Small intestine (tissue), 7 donors: ENCODE results near the gene FUS. TPM values are rescaled to one million over a fixed set of nuclear protein-coding genes. Genes with fewer than 3 reads are reported as not detected.
A peak's percentile ranks its signal among the peaks of the same experiment; 100 is the strongest.

Experiments
- DNase-seq, 2 donors: peaks; one replicate each; pipeline versions ENCODE4 v3.0.0 to v3.0.0-alpha.2; 2013
- FAIRE-seq: peaks from 2 replicates; lab custom pipeline; 2012; peaks lifted over from hg19 to GRCh38; lab: Jason Lieb, UNC
- H3K27ac ChIP-seq, 3 donors: one replicate each; pipeline ENCODE4 v1.5.1; 2013; ENCODE audit warnings: low read length in 2 of 3, mild to moderate bottlenecking in 2 of 3, control low read depth in 1 of 3, inconsistent platforms in 1 of 3, low read depth in 1 of 3, moderate library complexity in 1 of 3
- H3K27me3 ChIP-seq, 3 donors: one replicate each; pipeline ENCODE4 v1.6.1; 2013; ENCODE audit warnings: low read length in 3 of 3, inconsistent platforms in 1 of 3; ENCODE audit not compliant: control insufficient read depth in 3 of 3, insufficient read depth in 3 of 3
- H3K36me3 ChIP-seq, 3 donors: one replicate each; pipeline ENCODE4 v1.6.1; 2013; ENCODE audit warnings: low read length in 3 of 3, inconsistent platforms in 1 of 3, low read depth in 1 of 3, mild to moderate bottlenecking in 1 of 3, moderate library complexity in 1 of 3; ENCODE audit not compliant: control insufficient read depth in 3 of 3, insufficient read depth in 2 of 3
- H3K4me1 ChIP-seq, 3 donors: one replicate each; pipeline ENCODE4 v1.6.1; 2013; ENCODE audit warnings: low read length in 2 of 3, inconsistent platforms in 1 of 3, low read depth in 1 of 3, mild to moderate bottlenecking in 1 of 3, moderate library complexity in 1 of 3; ENCODE audit not compliant: control insufficient read depth in 3 of 3, insufficient read depth in 2 of 3
- H3K4me3 ChIP-seq, 3 donors: one replicate each; pipeline ENCODE4 v1.5.1; 2013; ENCODE audit warnings: low read length in 3 of 3, control low read depth in 1 of 3, inconsistent platforms in 1 of 3, low read depth in 1 of 3, mild to moderate bottlenecking in 1 of 3, moderate library complexity in 1 of 3
- H3K9me3 ChIP-seq, 2 donors: one replicate each; pipeline ENCODE4 v1.6.1; 2013; ENCODE audit warnings: low read depth in 1 of 2, low read length in 1 of 2; ENCODE audit not compliant: control insufficient read depth in 2 of 2, insufficient read depth in 1 of 2
- WGBS, 3 donors: extraction: QIAGEN DNeasy Blood & Tissue Kit; methylation state at CpG; one replicate each; pipeline ENCODE4 v1.1.7; 2013; 5-methylcytosine and 5-hydroxymethylcytosine counted together
- polyA plus RNA-seq, 4 donors: library from polyadenylated mRNA; stranded (reverse) in 3 of 4; unstranded in 1 of 4; fragments of 200-250 nt in 3 of 4; fragments of 120-200 nt in 1 of 4; gene quantifications; one replicate each; pipeline versions ENCODE4 v1.2.1 to v1.2.3, GENCODE V29; 2013
- donor health status: healthy with polysubstance abuse.
- donor health status: control.
- donor health status: control.
- donor health status: Bipolar disorder and iron deficiency.
- donor health status: healthy.

Gene FUS
- polyA plus RNA-seq, 4 donors = 147 to 415 (median 209) TPM

- DNase-seq = peak in 1 of 2 donors; percentile 68
- H3K9me3 ChIP-seq = no peaks in the 10 kb centered on the region
- H3K27me3 ChIP-seq = peaks cover 0 to 19% (median 11%) of the 10 kb centered on the region in 3 donors
- no peak for FAIRE-seq
- H3K4me3 ChIP-seq = no peak overlapping the region
- peaks cover 0 to 6% (median 0%) of the 10 kb centered on the region in 3 donors for H3K4me1 ChIP-seq
- WGBS, 3 donors = 36 to 68% (median 62%) methylated on average over 11 to 12 of the region's 12 CpGs
- no peak overlapping the region for H3K27ac ChIP-seq
- H3K36me3 ChIP-seq = no peaks in the 10 kb centered on the region
These were observed 41.6 kb downstream of the FUS start for GRCh38 chr16:31221357-31222160.

GRCh38 chr16:31223044-31223443 is 43.1 kb downstream of the FUS start:
- DNase-seq = no peak
- no peak for FAIRE-seq
- Histone ChIP-seq H3K4me1 (peaks cover 0 to 4% (median 0%) of the 10 kb centered on the region in 3 donors), H3K27ac (no peak overlapping the region), H3K27me3 (peaks cover 0 to 5% (median 1%) of the 10 kb centered on the region in 3 donors), H3K36me3 (no peaks in the 10 kb centered on the region), H3K4me3 (no peak overlapping the region), H3K9me3 (no peaks in the 10 kb centered on the region)
- 91 to 94% (median 93%) methylated on average over 5 of the region's 5 CpGs for WGBS, 3 donors

GRCh38 chr16:31224092-31224955 is 44.4 kb downstream of the FUS start:
- H3K36me3 ChIP-seq = no peaks in the 10 kb centered on the region
- no peaks in the 10 kb centered on the region for H3K9me3 ChIP-seq
- DNase-seq (no peak), FAIRE-seq (no peak)
- WGBS, 3 donors = 84 to 91% (median 88%) methylated on average over 74 to 80 of the region's 80 CpGs
- H3K4me1 ChIP-seq = peaks cover 0 to 4% (median 0%) of the 10 kb centered on the region in 3 donors
- H3K27me3 ChIP-seq = peaks cover 0 to 4% (median 0%) of the 10 kb centered on the region in 3 donors
- H3K4me3 ChIP-seq = no peak overlapping the region
- no peak overlapping the region for H3K27ac ChIP-seq

- FAIRE-seq (no peak), DNase-seq (no peak)
- no peaks in the 10 kb centered on the region for H3K36me3 ChIP-seq
- H3K27me3 ChIP-seq = peaks cover 0 to 4% (median 0%) of the 10 kb centered on the region in 3 donors
- H3K4me1 ChIP-seq = peaks cover 0 to 4% (median 0%) of the 10 kb centered on the region in 3 donors
- no peak overlapping the region for H3K27ac ChIP-seq
- no peaks in the 10 kb centered on the region for H3K9me3 ChIP-seq
- WGBS, 3 donors = 93 to 94% (median 94%) methylated on average over 3 of the region's 3 CpGs
- H3K4me3 ChIP-seq = no peak overlapping the region
These were observed 45.3 kb downstream of the FUS start for GRCh38 chr16:31225193-31225592.

- Histone ChIP-seq H3K4me3 (no peak overlapping the region), H3K27me3 (no peaks in the 10 kb centered on the region), H3K4me1 (peaks cover 0 to 4% (median 0%) of the 10 kb centered on the region in 3 donors), H3K27ac (no peak overlapping the region), H3K9me3 (no peaks in the 10 kb centered on the region), H3K36me3 (no peaks in the 10 kb centered on the region)
- WGBS, 3 donors = 95 to 100% (median 97%) methylated on average over 4 of the region's 4 CpGs
- DNase-seq (no peak), FAIRE-seq (no peak)
These were observed 48.3 kb downstream of the FUS start for GRCh38 chr16:31228206-31228605.

GRCh38 chr16:31229501-31229900 is 49.6 kb downstream of the FUS start:
- H3K27ac ChIP-seq = no peak overlapping the region
- no peak for FAIRE-seq

GRCh38 chr16:31238041-31238440 is 58.1 kb downstream of the FUS start:
- 14 to 64% (median 42%) methylated on average over 4 of the region's 4 CpGs for WGBS, 3 donors

More at GRCh38 chr16:31229501-31229900, 49.6 kb downstream of the FUS start:
- H3K4me3 ChIP-seq = no peak overlapping the region
- no peaks in the 10 kb centered on the region for H3K4me1 ChIP-seq
- DNase-seq = no peak
- peaks cover 0 to 2% of the 10 kb centered on the region in 2 donors for H3K9me3 ChIP-seq
- 51 to 59% (median 54%) methylated on average over 10 of the region's 10 CpGs for WGBS, 3 donors
- H3K27me3 ChIP-seq = no peaks in the 10 kb centered on the region
- no peaks in the 10 kb centered on the region for H3K36me3 ChIP-seq

More at GRCh38 chr16:31238041-31238440, 58.1 kb downstream of the FUS start:
- Histone ChIP-seq H3K36me3 (no peaks in the 10 kb centered on the region), H3K4me3 (no peak overlapping the region), H3K9me3 (peaks cover 0 to 8% of the 10 kb centered on the region in 2 donors), H3K27ac (no peak overlapping the region), H3K27me3 (no peaks in the 10 kb centered on the region), H3K4me1 (no peaks in the 10 kb centered on the region)
- DNase-seq (peak; percentile 46 to 58), FAIRE-seq (no peak)
